Thoracic aorta (tissue), 2 donors: ENCODE results near the gene IGSF1. TPM values are rescaled to one million over a fixed set of nuclear protein-coding genes. Genes with fewer than 3 reads are reported as not detected.

Source experiments
- ATAC-seq: fragments of 150-250 bp; one replicate; pipeline ENCODE4 v1.8.0; 2017; ENCODE audit warnings: low read depth; ENCODE audit not compliant: insufficient number of reproducible peaks, low FRiP score
- DNase-seq: peaks from one replicate; pipeline ENCODE4 v3.0.0-alpha.2; 2020; ENCODE audit warnings: low spot score
- H3K27ac ChIP-seq, 2 donors: fragments of 200-600 bp; sonication (generic); 1 replicate in 1 of 2; 2 replicates in 1 of 2; pipeline ENCODE4 v1.5.1; 2016; ENCODE audit warnings: mild to moderate bottlenecking in 2 of 2, moderate library complexity in 2 of 2
- H3K27me3 ChIP-seq: fragments of 200-600 bp; sonication (generic); replicated peaks from 2 replicates; pipeline ENCODE4 v1.6.0; 2016; ENCODE audit warnings: mild to moderate bottlenecking; ENCODE audit not compliant: insufficient read depth
- H3K36me3 ChIP-seq: fragments of 200-600 bp; sonication (generic); one replicate; pipeline ENCODE4 v1.5.1; 2016
- H3K4me1 ChIP-seq, 2 donors: fragments of 200-600 bp; sonication (generic); 1 replicate in 1 of 2; 2 replicates in 1 of 2; pipeline versions ENCODE4 v1.5.1 to v1.6.0; 2016; ENCODE audit warnings: low read depth in 2 of 2, mild to moderate bottlenecking in 1 of 2; ENCODE audit not compliant: control insufficient read depth in 1 of 2
- H3K4me3 ChIP-seq: fragments of 200-600 bp; sonication (generic); 2 replicates; pipeline ENCODE4 v1.5.1; 2016; ENCODE audit warnings: mild to moderate bottlenecking
- H3K9me3 ChIP-seq: fragments of 200-600 bp; sonication (generic); 2 replicates; pipeline ENCODE4 v1.5.1; 2016
- CTCF ChIP-seq: fragments of 200-600 bp; sonication (generic); IDR thresholded peaks from one replicate; pipeline ENCODE4 v1.5.1; 2019; ENCODE audit warnings: antibody characterized with exemption
- total RNA-seq, 2 donors: library from RNA; depleted of rRNA; stranded (reverse); fragments of >200 nt; gene quantifications; one replicate each; pipeline versions ENCODE4 v1.1.0 to v1.2.3, GENCODE V29; 2016

The IGSF1 gene
- total RNA-seq, 2 donors from 2014 or later, result 1.2 to 8.4 TPM

GRCh38 chrX:131317326-131317725 lies 28.2 kb upstream of the IGSF1 start:
- DNase-seq (no peak), ATAC-seq (no peak)
- Histone ChIP-seq H3K27ac (no peak overlapping the region), H3K9me3 (no peaks in the 10 kb centered on the region), H3K4me3 (no peak overlapping the region), H3K4me1 (no peaks in the 10 kb centered on the region), H3K36me3 (no peaks in the 10 kb centered on the region), H3K27me3 (no peaks in the 10 kb centered on the region)
- TF ChIP-seq CTCF, result no peak

- H3K9me3 ChIP-seq, result no peaks in the 10 kb centered on the region
- TF ChIP-seq CTCF, result no peak
- no peak for DNase-seq
- H3K27me3 ChIP-seq, result no peaks in the 10 kb centered on the region
- H3K36me3 ChIP-seq, result no peaks in the 10 kb centered on the region
- H3K4me1 ChIP-seq, result no peaks in the 10 kb centered on the region
- no peak overlapping the region for H3K27ac ChIP-seq
- ATAC-seq, result no peak
- H3K4me3 ChIP-seq, result no peak overlapping the region
These were observed 27.2 kb upstream of the IGSF1 start for GRCh38 chrX:131316260-131316659.

DNA sequence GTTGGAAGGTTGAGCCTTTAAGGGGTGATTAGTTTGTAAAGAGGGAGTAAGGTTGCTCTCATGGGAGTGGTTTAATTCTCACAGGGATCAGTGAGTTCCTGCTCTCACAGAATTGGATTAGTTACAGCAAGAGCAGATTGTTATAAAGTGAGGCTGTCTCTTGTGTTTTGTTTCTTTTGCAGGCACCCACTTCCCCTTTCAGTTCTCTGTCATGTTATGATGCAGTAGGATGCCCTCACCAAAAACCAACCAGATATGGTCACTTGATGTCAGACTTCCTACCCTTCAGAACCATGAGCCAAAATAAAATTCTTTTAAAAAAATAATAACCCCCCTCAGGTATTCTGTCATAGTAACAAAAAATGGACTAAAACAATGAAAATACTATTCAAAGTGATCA lies 19.9 kb upstream of the IGSF1 start:
- no peaks in the 10 kb centered on the region for H3K4me1 ChIP-seq
- ATAC-seq, result no peak
- TF ChIP-seq CTCF, result no peak
- H3K27me3 ChIP-seq, result no peaks in the 10 kb centered on the region
- no peak overlapping the region for H3K4me3 ChIP-seq
- H3K9me3 ChIP-seq, result no peaks in the 10 kb centered on the region
- H3K36me3 ChIP-seq, result no peaks in the 10 kb centered on the region
- no peak for DNase-seq
- H3K27ac ChIP-seq, result no peak overlapping the region

- no peak overlapping the region for H3K27ac ChIP-seq
- no peaks in the 10 kb centered on the region for H3K4me1 ChIP-seq
- TF ChIP-seq CTCF, result no peak
- H3K36me3 ChIP-seq, result no peaks in the 10 kb centered on the region
- DNase-seq, result no peak
- no peaks in the 10 kb centered on the region for H3K27me3 ChIP-seq
- no peak overlapping the region for H3K4me3 ChIP-seq
- H3K9me3 ChIP-seq, result no peaks in the 10 kb centered on the region
- ATAC-seq, result no peak
These were observed 17.5 kb upstream of the IGSF1 start for GRCh38 chrX:131306601-131307000.

DNA sequence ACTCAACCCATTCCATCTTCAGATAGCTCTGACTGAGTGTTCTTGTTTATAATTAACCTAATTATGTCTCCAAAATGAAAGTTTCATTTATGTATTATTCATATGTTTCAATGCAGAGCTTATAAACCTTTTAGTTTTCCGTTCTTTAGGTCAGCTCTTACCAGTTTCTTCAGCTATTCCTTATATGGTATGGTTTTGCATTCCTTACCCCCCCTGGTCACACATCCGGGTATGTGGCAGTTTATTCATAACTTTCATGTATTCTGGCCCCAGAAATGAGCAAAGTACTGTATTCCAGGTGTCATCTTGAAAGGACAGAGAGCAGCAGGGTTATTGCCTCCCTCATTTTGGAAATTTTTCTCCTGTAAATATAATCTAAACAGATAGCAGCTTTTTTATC lies 16.8 kb upstream of the IGSF1 start:
- no peaks in the 10 kb centered on the region for H3K36me3 ChIP-seq
- H3K27me3 ChIP-seq, result no peaks in the 10 kb centered on the region
- H3K4me3 ChIP-seq, result no peak overlapping the region
- TF ChIP-seq CTCF, result no peak
- H3K27ac ChIP-seq, result no peak overlapping the region
- DNase-seq (no peak), ATAC-seq (no peak)
- H3K9me3 ChIP-seq, result no peaks in the 10 kb centered on the region
- H3K4me1 ChIP-seq, result no peaks in the 10 kb centered on the region
